ENCODE measurements around the gene KLHL10. TPM values are rescaled to one million over a fixed set of nuclear protein-coding genes. Genes with fewer than 3 reads are reported as not detected.
A peak's percentile ranks its signal among the peaks of the same experiment; 100 is the strongest.
"Not testable (repeated sequence)": the region's sequence is repeated elsewhere in the genome, so short reads cannot be mapped to it uniquely, and the experiment has no call there.

KLHL10 gene
- polyA plus RNA-seq, 12 donors: 0.12 to 0.48 (median 0.28) TPM; not detected in 5

GRCh38 chr17:41813152-41813680, 24.4 kb upstream of the KLHL10 start:
- no peak for DNase-seq

- DNase-seq: no peak
Observed at GRCh38 chr17:41813699-41814124, 23.9 kb upstream of the KLHL10 start.

DNA sequence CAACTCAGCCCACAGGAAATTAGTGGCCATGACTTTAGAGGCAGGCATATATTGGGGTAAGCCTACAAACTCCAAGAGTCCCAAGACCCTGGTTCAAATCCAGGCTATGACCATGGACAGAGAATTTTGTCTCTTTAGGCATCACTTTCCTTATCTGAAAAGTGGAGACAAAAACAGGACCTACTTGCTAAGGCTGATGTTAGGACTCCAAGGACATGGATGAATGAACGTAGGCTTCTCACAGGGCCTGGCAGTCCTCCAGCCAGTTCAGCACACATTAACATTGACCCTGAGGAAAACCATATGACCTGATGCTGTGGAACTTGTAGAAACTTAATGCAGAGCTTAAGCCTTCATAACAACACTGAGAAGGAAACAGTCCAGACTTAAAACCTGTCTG, 23.4 kb upstream of the KLHL10 start:
- no peak for DNase-seq

- DNase-seq: no peak
Observed at GRCh38 chr17:41816637-41817320, 20.8 kb upstream of the KLHL10 start.

- DNase-seq: no peak
Observed at GRCh38 chr17:41818024-41818423, 19.6 kb upstream of the KLHL10 start.

DNA sequence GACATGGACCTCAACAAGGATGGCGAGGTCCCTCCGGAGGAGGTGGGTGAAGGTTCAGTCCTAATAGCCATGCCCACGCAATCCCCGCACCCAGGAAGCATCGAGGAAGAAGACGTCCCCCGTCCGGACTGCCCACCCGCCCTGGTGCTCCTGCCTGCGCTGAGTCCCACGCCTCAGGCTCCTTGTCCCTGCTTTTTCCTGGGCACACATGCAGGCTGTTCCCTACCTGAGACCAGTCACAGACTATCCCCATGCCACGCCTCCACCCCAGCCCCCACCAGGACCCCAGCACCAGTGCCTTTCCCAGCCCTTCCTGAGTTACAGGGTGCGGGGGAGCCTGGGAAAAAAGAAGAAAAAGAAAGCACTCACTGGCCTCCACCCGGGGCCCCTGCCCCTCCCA, 15.8 kb upstream of the KLHL10 start:
- DNase-seq: no peak

DNA sequence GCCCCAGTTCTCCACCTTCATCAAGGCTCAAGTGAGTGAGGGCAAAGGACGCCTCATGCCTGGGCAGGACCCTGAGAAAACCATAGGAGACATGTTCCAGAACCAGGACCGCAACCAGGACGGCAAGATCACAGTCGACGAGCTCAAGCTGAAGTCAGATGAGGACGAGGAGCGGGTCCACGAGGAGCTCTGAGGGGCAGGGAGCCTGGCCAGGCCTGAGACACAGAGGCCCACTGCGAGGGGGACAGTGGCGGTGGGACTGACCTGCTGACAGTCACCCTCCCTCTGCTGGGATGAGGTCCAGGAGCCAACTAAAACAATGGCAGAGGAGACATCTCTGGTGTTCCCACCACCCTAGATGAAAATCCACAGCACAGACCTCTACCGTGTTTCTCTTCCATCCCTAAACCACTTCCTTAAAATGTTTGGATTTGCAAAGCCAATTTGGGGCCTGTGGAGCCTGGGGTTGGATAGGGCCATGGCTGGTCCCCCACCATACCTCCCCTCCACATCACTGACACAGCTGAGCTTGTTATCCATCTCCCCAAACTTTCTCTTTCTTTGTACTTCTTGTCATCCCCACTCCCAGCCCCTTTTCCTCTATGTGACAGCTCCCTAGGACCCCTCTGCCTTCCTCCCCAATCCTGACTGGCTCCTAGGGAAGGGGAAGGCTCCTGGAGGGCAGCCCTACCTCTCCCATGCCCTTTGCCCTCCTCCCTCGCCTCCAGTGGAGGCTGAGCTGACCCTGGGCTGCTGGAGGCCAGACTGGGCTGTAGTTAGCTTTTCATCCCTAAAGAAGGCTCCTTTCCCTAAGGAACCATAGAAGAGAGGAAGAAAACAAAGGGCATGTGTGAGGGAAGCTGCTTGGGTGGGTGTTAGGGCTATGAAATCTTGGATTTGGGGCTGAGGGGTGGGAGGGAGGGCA, 15.1 kb upstream of the KLHL10 start:
- no peak for DNase-seq

DNA sequence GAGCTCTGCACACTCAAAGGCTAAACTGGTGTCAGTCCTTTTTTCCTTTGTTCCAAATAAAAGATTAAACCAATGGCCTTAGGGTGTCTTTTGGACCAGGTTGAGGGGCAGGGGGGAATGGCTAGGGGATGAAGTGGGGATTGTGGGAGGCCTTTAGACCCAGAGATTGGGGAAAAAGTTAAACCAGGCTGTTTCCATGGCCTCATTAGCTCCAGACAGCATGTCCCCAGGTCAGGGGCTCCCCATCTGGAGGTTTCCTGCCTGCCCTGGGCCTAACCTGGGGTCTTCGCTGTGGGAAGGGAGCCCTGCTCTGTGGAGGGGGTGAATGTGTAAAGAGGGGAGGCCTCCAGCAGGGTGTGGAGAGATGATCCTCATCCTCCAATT, 14.5 kb upstream of the KLHL10 start:
- no peak for DNase-seq

GRCh38 chr17:41823580-41823979, 14.0 kb upstream of the KLHL10 start:
- DNase-seq: no peak

DNA sequence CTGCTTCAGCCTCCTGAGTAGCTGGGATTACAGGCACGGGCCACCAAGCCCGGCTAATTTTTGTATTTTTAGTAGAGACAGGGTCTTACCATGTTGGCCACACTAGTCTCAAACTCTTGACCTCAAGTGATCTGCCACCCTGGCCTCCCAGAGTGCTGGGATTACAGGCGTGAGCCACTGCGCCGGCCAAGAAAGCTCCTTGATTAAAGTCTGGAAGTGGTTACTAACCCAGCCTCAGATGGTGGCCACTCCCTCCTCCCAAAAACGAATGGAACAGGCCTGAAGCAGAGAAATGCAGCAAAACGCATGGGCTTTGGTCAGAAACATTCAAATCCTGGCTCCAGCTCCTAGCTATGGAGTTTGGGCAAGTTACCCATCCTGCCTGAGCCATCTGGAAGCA, 13.5 kb upstream of the KLHL10 start:
- DNase-seq: no peak

DNA sequence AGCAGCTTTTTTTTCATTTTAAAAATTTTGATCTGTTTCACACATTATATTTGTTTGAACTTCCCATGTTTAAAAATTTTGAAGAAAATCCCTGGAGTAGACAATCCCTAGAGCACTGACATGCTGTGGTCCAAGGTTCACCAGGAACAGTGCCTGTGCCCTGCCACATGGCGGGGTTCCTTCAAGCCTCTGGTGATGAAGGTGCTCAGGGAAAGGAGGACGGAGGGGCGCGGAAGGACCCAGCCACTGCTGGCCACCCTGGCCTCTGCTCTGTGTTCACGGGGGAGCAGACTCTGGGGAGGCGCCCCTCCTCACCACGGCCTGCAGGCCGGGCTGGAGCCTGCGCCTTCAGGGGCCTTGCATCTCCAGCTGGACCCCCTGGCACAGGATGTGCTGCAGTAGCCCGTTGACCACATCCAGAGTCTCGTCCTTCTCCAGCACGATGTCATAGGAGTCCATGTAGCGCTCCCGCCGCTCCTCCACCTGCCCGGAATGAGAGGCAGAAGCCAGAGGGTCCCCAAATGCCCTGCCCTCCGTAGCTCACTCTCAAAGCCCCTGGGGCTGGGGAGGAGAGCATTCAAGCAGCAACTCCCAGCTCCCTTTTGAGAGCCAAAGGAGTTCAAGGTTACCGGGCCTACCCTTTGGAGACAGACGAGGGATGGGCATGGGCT, 12.3 kb upstream of the KLHL10 start:
- DNase-seq: no peak

DNA sequence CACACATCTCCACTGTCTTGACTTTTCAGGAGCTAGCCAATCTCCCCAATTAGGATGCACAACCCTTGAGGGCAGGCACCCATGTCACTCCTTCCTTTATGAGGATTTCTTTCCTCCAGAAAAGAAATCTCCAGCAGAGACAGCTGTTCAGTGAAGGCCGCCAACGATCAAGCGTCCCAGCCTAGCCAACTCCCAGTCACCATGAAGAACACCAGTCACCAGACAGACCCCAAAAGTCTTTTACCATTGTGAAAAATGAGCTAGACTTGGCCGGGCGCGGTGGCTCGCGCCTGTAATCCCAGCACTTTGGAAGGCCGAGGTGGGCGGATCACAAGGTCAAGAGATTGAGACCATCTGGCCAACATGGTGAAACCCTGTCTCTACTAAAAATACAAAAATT, 7.7 kb upstream of the KLHL10 start:
- DNase-seq: not testable (repeated sequence)

DNA sequence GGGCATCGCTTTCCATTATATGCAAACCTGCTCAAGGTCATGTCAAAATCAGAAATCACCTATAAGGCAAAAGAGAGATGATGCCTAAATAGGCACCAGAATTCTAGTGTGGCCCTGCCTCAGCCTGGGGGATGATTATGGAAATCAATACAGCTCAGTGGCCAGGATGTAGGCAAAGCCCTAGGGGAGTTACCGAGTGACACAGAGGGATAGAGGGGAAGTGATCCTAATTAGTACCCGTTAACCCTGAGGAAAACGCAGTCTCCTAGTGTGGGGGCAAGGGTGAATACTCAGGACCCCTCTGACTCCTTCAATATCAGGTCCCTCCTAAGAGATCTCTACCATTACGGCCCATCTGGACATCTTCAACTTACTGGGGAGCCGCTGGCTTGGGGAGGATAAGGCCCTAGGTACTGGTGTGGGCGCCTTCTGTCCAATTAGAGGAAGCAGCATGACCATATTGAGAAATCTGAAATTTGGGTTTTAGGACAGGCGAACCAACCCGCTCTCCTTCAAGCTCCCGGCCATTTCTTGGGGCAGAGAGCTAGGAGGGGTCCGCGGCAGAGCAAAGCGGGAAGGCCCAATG, 2.3 kb upstream of the KLHL10 start:
- no peak for DNase-seq

GRCh38 chr17:41835800-41836549, 1.6 kb upstream of the KLHL10 start, which contains the start of gene NT5C3B:
NT5C3B (minus strand) TSS chr17:41836232; CDS start chr17:41836193, 39 bp downstream.
- DNase-seq: peak; percentile 55

- no peak for DNase-seq
Observed at GRCh38 chr17:41836550-41837196, 952 bp upstream of the KLHL10 start.

- DNase-seq: not testable (repeated sequence)
Observed at GRCh38 chr17:41839448-41839847, 1.8 kb downstream of the KLHL10 start.

GRCh38 chr17:41840781-41841180, 3.2 kb downstream of the KLHL10 start:
- not testable (repeated sequence) for DNase-seq

- no peak for DNase-seq
Observed at GRCh38 chr17:41844971-41845370, 7.3 kb downstream of the KLHL10 start.

GRCh38 chr17:41848788-41849187, 11.2 kb downstream of the KLHL10 start:
- no peak for DNase-seq

DNA sequence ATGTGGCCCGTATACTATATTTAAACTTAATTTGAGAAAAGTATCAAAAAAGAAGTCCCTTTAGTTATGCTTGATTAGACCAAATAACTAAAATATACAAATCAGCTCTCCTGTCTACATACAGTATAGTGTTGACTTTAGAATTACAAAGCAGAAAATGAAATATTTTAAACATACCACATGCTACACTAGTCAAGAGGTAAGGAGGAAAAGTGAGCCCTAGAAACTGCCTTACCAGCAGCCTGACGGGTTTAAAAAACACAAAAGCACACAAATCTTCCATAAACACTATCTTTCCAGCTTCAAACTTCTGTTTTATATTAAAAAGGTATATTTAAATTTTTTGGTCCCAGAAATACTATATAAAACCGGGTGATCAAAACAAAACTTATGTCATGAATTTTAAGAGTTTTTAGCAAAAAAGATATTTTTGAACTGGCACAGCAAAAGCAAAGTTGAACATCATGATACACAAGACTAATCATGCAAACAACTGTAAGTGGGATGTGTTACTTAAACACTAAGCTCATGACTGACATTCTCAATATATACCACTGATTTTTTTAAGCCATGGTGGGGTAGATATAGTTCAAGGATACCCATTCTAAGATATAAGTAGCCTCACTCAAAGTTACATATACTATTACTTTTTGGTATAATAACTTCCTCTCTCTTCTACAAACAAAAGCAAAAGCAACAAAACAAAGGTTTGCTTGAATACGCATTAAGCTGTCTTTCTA, 11.8 kb downstream of the KLHL10 start:
- DNase-seq: no peak
